ENCODE data around the gene RING1. TPM values are rescaled to one million over a fixed set of nuclear protein-coding genes. Genes with fewer than 3 reads are reported as not detected.

The RING1 gene
- total RNA-seq, 1 donor from 2014 or later, result 12.1 TPM

DNA sequence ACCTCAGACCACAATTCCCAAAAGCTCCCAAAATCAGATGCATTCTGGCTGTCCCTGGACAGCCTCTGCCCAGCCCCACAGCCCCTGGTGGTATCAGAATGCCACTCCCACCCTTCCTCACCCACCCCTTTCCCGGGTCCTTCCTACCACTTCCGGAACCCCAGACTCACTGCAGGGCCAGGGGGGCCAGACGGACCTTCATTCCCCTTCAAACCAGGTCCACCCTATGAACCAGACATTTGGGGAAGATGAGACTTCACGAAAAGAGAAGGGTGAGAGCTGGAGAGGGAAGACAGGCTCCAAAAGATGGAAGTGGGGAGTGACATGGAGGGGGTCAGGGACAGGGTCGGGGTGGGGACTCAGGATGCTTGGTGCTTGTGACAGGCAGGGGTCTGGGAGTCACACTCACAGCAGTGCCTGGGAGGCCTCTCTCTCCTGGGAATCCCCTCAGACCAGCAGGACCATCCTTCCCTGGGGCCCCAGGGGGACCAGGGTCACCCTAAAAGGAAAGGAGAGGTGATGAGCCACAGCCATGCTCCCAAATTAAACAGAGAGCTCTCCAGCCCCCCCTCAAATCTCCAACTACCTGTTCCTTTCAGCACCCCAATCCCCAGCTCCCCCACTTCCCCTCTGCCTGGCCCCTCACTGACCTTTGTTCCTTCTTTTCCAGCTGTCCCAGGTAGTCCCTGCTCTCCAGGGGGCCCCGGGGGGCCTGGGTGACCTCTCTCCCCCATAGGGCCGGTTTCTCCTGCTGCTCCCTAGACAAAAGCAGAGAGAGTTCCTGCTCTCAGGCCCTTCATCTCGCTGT lies 36.2 kb upstream of the RING1 start:
- Histone ChIP-seq H3K4me3 (no peak overlapping the region), H3F3A (ENCODE audit: low read depth) (no peaks in the 10 kb centered on the region), H3K27ac (no peak overlapping the region), H3K27me3 (no peaks in the 10 kb centered on the region), H3K36me3 (no peaks in the 10 kb centered on the region), H3K4me2 (no peak overlapping the region), H3K9me3 (ENCODE audit: low read depth) (no peaks in the 10 kb centered on the region), H3K9ac (no peak overlapping the region), H4K20me1 (ENCODE audit: low read depth) (no peaks in the 10 kb centered on the region), H3K4me1 (no peaks in the 10 kb centered on the region), H3K79me2 (ENCODE audit: low read depth) (no peaks in the 10 kb centered on the region), H2AFZ (replicated peaks) (no peak overlapping the region)
- Mint-ChIP-seq H3K36me3 (no peaks in the 10 kb centered on the region), H3K27me3 (ENCODE audit: insufficient read depth, low read depth) (peaks cover 5% of the 10 kb centered on the region), H3K4me1 (peaks cover 2% of the 10 kb centered on the region), H3K27ac (peak overlapping the region; percentile 37), H3K9me3 (no peaks in the 10 kb centered on the region), H3K4me3 (no peak overlapping the region)
- TF ChIP-seq EZH2phosphoT487 (IDR thresholded peaks at IDR 0.05), result no peak
- TF ChIP-seq EZH2 (IDR thresholded peaks at IDR 0.05), result no peak
- TF ChIP-seq, protein P1, sequence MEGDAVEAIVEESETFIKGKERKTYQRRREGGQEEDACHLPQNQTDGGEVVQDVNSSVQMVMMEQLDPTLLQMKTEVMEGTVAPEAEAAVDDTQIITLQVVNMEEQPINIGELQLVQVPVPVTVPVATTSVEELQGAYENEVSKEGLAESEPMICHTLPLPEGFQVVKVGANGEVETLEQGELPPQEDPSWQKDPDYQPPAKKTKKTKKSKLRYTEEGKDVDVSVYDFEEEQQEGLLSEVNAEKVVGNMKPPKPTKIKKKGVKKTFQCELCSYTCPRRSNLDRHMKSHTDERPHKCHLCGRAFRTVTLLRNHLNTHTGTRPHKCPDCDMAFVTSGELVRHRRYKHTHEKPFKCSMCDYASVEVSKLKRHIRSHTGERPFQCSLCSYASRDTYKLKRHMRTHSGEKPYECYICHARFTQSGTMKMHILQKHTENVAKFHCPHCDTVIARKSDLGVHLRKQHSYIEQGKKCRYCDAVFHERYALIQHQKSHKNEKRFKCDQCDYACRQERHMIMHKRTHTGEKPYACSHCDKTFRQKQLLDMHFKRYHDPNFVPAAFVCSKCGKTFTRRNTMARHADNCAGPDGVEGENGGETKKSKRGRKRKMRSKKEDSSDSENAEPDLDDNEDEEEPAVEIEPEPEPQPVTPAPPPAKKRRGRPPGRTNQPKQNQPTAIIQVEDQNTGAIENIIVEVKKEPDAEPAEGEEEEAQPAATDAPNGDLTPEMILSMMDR (IDR thresholded peaks at IDR 0.05), result no peak
- no peak for DNase-seq (ENCODE audit: low spot score)

DNA sequence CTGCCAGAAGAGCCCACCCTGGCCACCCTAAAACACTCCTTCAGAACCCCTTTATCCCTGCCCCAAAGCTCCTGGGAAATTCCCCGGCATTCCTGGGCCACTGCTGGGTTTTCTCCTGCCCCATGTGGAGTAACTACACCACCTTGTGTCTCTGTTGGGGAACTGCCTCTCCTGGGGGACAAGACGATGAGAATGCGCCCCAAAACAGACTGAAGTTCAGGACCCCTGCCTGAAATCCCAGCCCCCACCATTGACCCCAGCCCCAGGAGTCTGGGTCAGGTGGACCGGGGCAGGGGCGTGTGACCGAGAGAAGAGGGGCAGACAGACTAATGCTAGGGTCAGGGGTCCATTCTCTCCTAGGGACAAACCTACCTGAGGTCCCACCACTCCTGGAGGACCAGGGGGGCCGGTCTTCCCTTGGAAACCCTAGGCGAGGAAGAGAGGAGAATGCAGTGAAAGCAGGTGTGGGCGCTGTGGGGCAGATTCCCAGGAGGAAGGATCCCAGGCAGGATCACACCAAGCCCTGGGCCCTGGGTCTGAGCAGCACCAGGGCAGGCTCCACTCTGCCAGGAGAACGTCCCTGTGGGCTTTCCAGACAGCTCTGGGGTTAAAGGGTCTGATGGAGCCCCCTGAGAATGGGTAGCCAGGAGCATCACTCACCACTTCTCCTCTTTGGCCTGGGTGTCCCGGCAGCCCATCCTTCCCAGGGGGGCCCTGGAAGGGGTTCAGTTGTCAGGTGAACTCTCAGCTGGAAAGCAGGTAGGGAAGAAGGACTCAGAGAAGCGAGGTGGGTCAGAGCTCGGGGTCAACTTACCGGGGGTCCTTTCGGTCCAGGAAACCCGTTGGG lies 35.4 kb upstream of the RING1 start:
- TF ChIP-seq EZH2 (IDR thresholded peaks at IDR 0.05) (no peak), EZH2phosphoT487 (IDR thresholded peaks at IDR 0.05) (no peak)
- TF ChIP-seq, protein P1 (IDR thresholded peaks at IDR 0.05), result peak; percentile 57
- no peaks in the 10 kb centered on the region for H3K9me3 ChIP-seq (ENCODE audit: low read depth)
- peak overlapping the region; percentile 37 for H3K27ac Mint-ChIP-seq

DNA sequence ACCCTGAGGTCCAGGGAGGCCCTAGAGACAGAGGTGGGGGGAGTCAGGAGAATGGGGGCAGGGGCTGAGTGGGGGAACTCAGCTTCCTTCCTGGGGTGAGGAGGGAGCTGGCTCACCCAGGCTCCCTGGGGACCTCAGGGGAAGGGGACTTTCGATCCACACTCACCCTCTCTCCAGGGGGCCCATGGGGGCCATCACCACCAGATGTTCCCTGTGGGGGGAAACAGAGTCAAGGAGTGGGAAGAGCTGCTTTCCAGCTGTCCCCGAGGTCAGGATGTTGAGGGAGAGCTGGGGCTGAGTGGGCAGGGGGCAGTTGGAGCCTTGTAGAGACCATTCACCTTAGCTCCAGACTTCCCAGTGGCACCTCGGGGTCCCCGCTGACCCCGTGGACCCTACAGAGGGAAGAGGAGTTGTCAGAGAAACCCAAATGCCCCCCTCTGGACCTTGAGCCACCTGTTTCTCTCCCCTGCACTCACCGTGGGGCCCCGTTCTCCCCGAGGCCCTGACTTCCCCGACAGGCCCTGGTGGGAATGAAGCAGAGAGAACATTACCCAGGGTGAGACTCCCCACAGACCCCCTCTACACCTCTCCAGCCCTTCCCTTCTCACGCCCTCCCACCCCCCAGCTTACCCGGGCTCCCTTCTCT lies 34.6 kb upstream of the RING1 start:
- DNase-seq (ENCODE audit: low spot score), result no peak
- H3K79me2 ChIP-seq (ENCODE audit: low read depth), result no peaks in the 10 kb centered on the region
- no peak overlapping the region for H2AFZ ChIP-seq (replicated peaks)
- no peaks in the 10 kb centered on the region for H3K36me3 ChIP-seq
- Mint-ChIP-seq H3K27ac (no peak overlapping the region), H3K4me1 (peaks cover 2% of the 10 kb centered on the region), H3K9me3 (no peaks in the 10 kb centered on the region), H3K27me3 (ENCODE audit: insufficient read depth, low read depth) (peaks cover 9% of the 10 kb centered on the region), H3K4me3 (no peak overlapping the region), H3K36me3 (no peaks in the 10 kb centered on the region)
- no peak overlapping the region for H3K4me2 ChIP-seq
- H3K9me3 ChIP-seq (ENCODE audit: low read depth), result no peaks in the 10 kb centered on the region
- no peak overlapping the region for H3K9ac ChIP-seq
- no peak overlapping the region for H3K4me3 ChIP-seq
- TF ChIP-seq EZH2phosphoT487 (IDR thresholded peaks at IDR 0.05) (no peak), EZH2 (IDR thresholded peaks at IDR 0.05) (no peak)
- TF ChIP-seq, protein P1 (IDR thresholded peaks at IDR 0.05), result no peak
- H3K27me3 ChIP-seq, result no peaks in the 10 kb centered on the region
- H4K20me1 ChIP-seq (ENCODE audit: low read depth), result no peaks in the 10 kb centered on the region
- no peaks in the 10 kb centered on the region for H3F3A ChIP-seq (ENCODE audit: low read depth)
- no peak overlapping the region for H3K27ac ChIP-seq
- no peaks in the 10 kb centered on the region for H3K4me1 ChIP-seq

More for the DNA sequence above, 35.4 kb upstream of the RING1 start:
- H3K79me2 ChIP-seq (ENCODE audit: low read depth), result no peaks in the 10 kb centered on the region
- no peaks in the 10 kb centered on the region for H3F3A ChIP-seq (ENCODE audit: low read depth)
- no peak overlapping the region for H2AFZ ChIP-seq (replicated peaks)
- H3K4me3 Mint-ChIP-seq, result no peak overlapping the region
- no peaks in the 10 kb centered on the region for H4K20me1 ChIP-seq (ENCODE audit: low read depth)
- no peak overlapping the region for H3K4me3 ChIP-seq
- peaks cover 2% of the 10 kb centered on the region for H3K4me1 Mint-ChIP-seq
- no peaks in the 10 kb centered on the region for H3K9me3 Mint-ChIP-seq
- H3K36me3 Mint-ChIP-seq, result no peaks in the 10 kb centered on the region
- H3K4me2 ChIP-seq, result no peak overlapping the region
- H3K27me3 ChIP-seq, result no peaks in the 10 kb centered on the region
- no peaks in the 10 kb centered on the region for H3K36me3 ChIP-seq
- no peak overlapping the region for H3K9ac ChIP-seq
- DNase-seq (ENCODE audit: low spot score), result peak; percentile 69
- H3K4me1 ChIP-seq, result no peaks in the 10 kb centered on the region
- H3K27ac ChIP-seq, result no peak overlapping the region
- peaks cover 7% of the 10 kb centered on the region for H3K27me3 Mint-ChIP-seq (ENCODE audit: insufficient read depth, low read depth)

Measured in neural progenitor cell (in vitro differentiated cells).